ENCODE data around the gene TRIM6. TPM values are rescaled to one million over a fixed set of nuclear protein-coding genes. Genes with fewer than 3 reads are reported as not detected.

Gene TRIM6
- total and polyA plus RNA-seq, 9 of the 15 experiments (the other 6 are each of a cell fraction or from before 2014, with no cell fraction given) = 5.0 to 11.8 (median 8.7) TPM

- Histone ChIP-seq H3K9ac (ENCODE audit: insufficient read depth in 1 of 2, low read depth in 2 of 2, low read length in 2 of 2) (no peak overlapping the region), H3K79me2 (ENCODE audit: control insufficient read depth, insufficient read depth, low read length) (no peaks in the 10 kb centered on the region), H3K36me3 (ENCODE audit: control insufficient read depth, insufficient read depth, low read length) (no peaks in the 10 kb centered on the region), H4K20me1 (replicated peaks; ENCODE audit: control insufficient read depth, insufficient read depth, low read length) (no peaks in the 10 kb centered on the region), H3K4me1 (replicated peaks in 1 of 2; ENCODE audit: control insufficient read depth in 2 of 2, insufficient read depth in 2 of 2, low read length in 2 of 2) (no peaks in the 10 kb centered on the region), H3K27ac (ENCODE audit: extremely low read depth, low read depth, low read length) (no peak overlapping the region), H3K9me3 (replicated peaks; ENCODE audit: control insufficient read depth, insufficient read depth, low read depth, low read length) (no peaks in the 10 kb centered on the region), H3K4me2 (ENCODE audit: insufficient read depth, low read length) (no peak overlapping the region), H2AFZ (ENCODE audit: low read depth, low read length) (no peak overlapping the region), H3K4me3 (no peak overlapping the region), H3K9me1 (ENCODE audit: control insufficient read depth, insufficient read depth, low read length) (no peaks in the 10 kb centered on the region), H3K27me3 (ENCODE audit: control insufficient read depth in 2 of 2, insufficient read depth in 2 of 2, low read length in 2 of 2) (no peaks in the 10 kb centered on the region)
- ATAC-seq (no peak), DNase-seq (ENCODE audit: extremely low read depth in 1 of 4, low spot score in 3 of 4) (no peak), FAIRE-seq (no peak)
- TF ChIP-seq ZNF212 (CRISPR knock-in tag; IDR thresholded peaks at IDR 0.05) (no peak), CSDE1 (IDR thresholded peaks at IDR 0.05) (no peak), FOXA3 (CRISPR knock-in tag; conservative IDR thresholded peaks at IDR 0.05 in 1 of 2, IDR thresholded peaks at IDR 0.05 in 1 of 2) (no peak), DEAF1 (CRISPR knock-in tag; IDR thresholded peaks at IDR 0.05) (no peak), GATAD2B (IDR thresholded peaks at IDR 0.05; ENCODE audit: borderline replicate concordance) (no peak), ZNF263 (CRISPR knock-in tag; IDR thresholded peaks at IDR 0.05; ENCODE audit: borderline replicate concordance) (no peak), KAT8 (IDR thresholded peaks at IDR 0.05; ENCODE audit: low read depth) (no peak), CCAR2 (IDR thresholded peaks at IDR 0.05; ENCODE audit: low read depth, low read length) (no peak), E2F6 (IDR thresholded peaks at IDR 0.05; ENCODE audit: borderline replicate concordance in 1 of 2, extremely low read depth in 1 of 2, insufficient read depth in 1 of 2, insufficient read length in 1 of 2, low read depth in 1 of 2, low read length in 1 of 2, poor library complexity in 1 of 2, severe bottlenecking in 1 of 2) (no peak)
- intact Hi-C loops (cut with micrococcal nuclease) = no loop called here
- 10% methylated on average over 2 of the region's 2 CpGs for WGBS (ENCODE audit: insufficient coverage, low coverage, missing lambda C conversion rate)
- ChIA-PET POLR2A (no interaction called here), CTCF (ENCODE audit: low intra/inter-chr PET ratio) (no interaction called here)
- BruUV-seq (replicated peaks) = no TSS peak
- in situ Hi-C loops (cut with MboI) = no loop called here
Measured at GRCh38 chr11:5631417-5631816, 35.0 kb downstream of the TRIM6 start.
